Activated T-cell treated with anti-CD3 and anti-CD28 coated beads for 48 hours (primary cell): ENCODE data around the gene DNASE2.

ENCODE experiments used
- DNase-seq: peaks from one replicate; pipeline ENCODE4 v3.0.0-alpha.2; 2020; ENCODE audit warnings: low read depth

The DNASE2 gene

GRCh38 chr19:12886651-12886968 is 5.4 kb upstream of the DNASE2 start:
- no peak for DNase-seq

GRCh38 chr19:12885749-12886650 is 4.8 kb upstream of the DNASE2 start:
- no peak for DNase-seq

- DNase-seq: peak; percentile 92
Observed at GRCh38 chr19:12884926-12885748, 3.9 kb upstream of the DNASE2 start.

GRCh38 chr19:12884627-12884925 is 3.3 kb upstream of the DNASE2 start:
- no peak for DNase-seq

GRCh38 chr19:12884202-12884601 is 3.0 kb upstream of the DNASE2 start:
- no peak for DNase-seq

GRCh38 chr19:12882589-12882988 is 1.3 kb upstream of the DNASE2 start:
- DNase-seq: no peak

- DNase-seq: no peak
Observed at GRCh38 chr19:12880551-12881171, 588 bp downstream of the DNASE2 start.

- no peak for DNase-seq
Observed at GRCh38 chr19:12875086-12875485, 6.2 kb downstream of the DNASE2 start.

GRCh38 chr19:12873891-12874745 is 7.1 kb downstream of the DNASE2 start:
- no peak for DNase-seq

GRCh38 chr19:12872941-12873890 is 8.0 kb downstream of the DNASE2 start:
- peak; percentile 59 for DNase-seq

- no peak for DNase-seq
Observed at GRCh38 chr19:12872255-12872654, 9.0 kb downstream of the DNASE2 start.

- no peak for DNase-seq
Observed at GRCh38 chr19:12871681-12872080, 9.6 kb downstream of the DNASE2 start.

- no peak for DNase-seq
Observed at GRCh38 chr19:12868540-12869112, 12.6 kb downstream of the DNASE2 start.

- peak; percentile 77 for DNase-seq
Observed at GRCh38 chr19:12867120-12868099, 13.8 kb downstream of the DNASE2 start.

GRCh38 chr19:12866416-12867119 is 14.7 kb downstream of the DNASE2 start:
- DNase-seq: no peak

- DNase-seq: no peak
Observed at GRCh38 chr19:12865746-12866415, 15.4 kb downstream of the DNASE2 start.

- no peak for DNase-seq
Observed at GRCh38 chr19:12864721-12865715, 16.2 kb downstream of the DNASE2 start.
